ENCODE results near the gene POMGNT2. TPM values are rescaled to one million over a fixed set of nuclear protein-coding genes. Genes with fewer than 3 reads are reported as not detected.
"Not testable (repeated sequence)": the region's sequence is repeated elsewhere in the genome, so short reads cannot be mapped to it uniquely, and the experiment has no call there.

The POMGNT2 gene
- total RNA-seq, 1 donor from 2014 or later, result 23.1 TPM

- DNase-seq (ENCODE audit: low read depth), result no peak
Measured at GRCh38 chr3:43046583-43046982, 59.3 kb downstream of the POMGNT2 start.

GRCh38 chr3:43045079-43045478 is 60.8 kb downstream of the POMGNT2 start:
- DNase-seq (ENCODE audit: low read depth), result not testable (repeated sequence)

GRCh38 chr3:43043793-43044192 is 62.1 kb downstream of the POMGNT2 start:
- no peak for DNase-seq (ENCODE audit: low read depth)

- DNase-seq (ENCODE audit: low read depth), result no peak
Measured at GRCh38 chr3:43043071-43043766, 62.7 kb downstream of the POMGNT2 start.

GRCh38 chr3:43041517-43041916 is 64.4 kb downstream of the POMGNT2 start:
- DNase-seq (ENCODE audit: low read depth), result no peak

- no peak for DNase-seq (ENCODE audit: low read depth)
Measured at GRCh38 chr3:43038010-43038409, 67.9 kb downstream of the POMGNT2 start.

GRCh38 chr3:43036621-43037423 is 69.1 kb downstream of the POMGNT2 start:
- no peak for DNase-seq (ENCODE audit: low read depth)

GRCh38 chr3:43035801-43036365 is 70.0 kb downstream of the POMGNT2 start:
- DNase-seq (ENCODE audit: low read depth), result peak; percentile 2

GRCh38 chr3:43034911-43035310 is 71.0 kb downstream of the POMGNT2 start:
- DNase-seq (ENCODE audit: low read depth), result no peak

GRCh38 chr3:43034200-43034599 is 71.7 kb downstream of the POMGNT2 start:
- DNase-seq (ENCODE audit: low read depth), result no peak

GRCh38 chr3:43032646-43033628 is 72.9 kb downstream of the POMGNT2 start:
- DNase-seq (ENCODE audit: low read depth), result no peak

GRCh38 chr3:43031889-43032545 is 73.9 kb downstream of the POMGNT2 start:
- DNase-seq (ENCODE audit: low read depth), result no peak

GRCh38 chr3:43031485-43031884 is 74.4 kb downstream of the POMGNT2 start:
- no peak for DNase-seq (ENCODE audit: low read depth)

- DNase-seq (ENCODE audit: low read depth), result no peak
Measured at GRCh38 chr3:43030162-43030935, 75.5 kb downstream of the POMGNT2 start.

Other genes starting within 250 kb of the POMGNT2 start
- not detected in 2 replicates for gene CYP8B1, start 230.2 kb downstream of the POMGNT2 start, total RNA-seq
- 1.1 and 1.3 TPM in 2 replicates for gene ZNF662, start 199.9 kb downstream of the POMGNT2 start, total RNA-seq
- gene GASK1A, start 126.8 kb downstream of the POMGNT2 start, total RNA-seq, result not detected in 2 replicates
- 18.8 and 21.2 TPM in 2 replicates for gene SNRK, start 180.5 kb upstream of the POMGNT2 start, total RNA-seq

Measured in myocyte (in vitro differentiated cells).